HG03064 (cell line): ENCODE results near the gene TTC39B.
A peak's percentile ranks its signal among the peaks of the same experiment; 100 is the strongest.
"Not testable (repeated sequence)": the region's sequence is repeated elsewhere in the genome, so short reads cannot be mapped to it uniquely, and the experiment has no call there.

Experiments used
- ATAC-seq: cut with Tn5 transposase; IDR thresholded peaks from one replicate; pipeline ENCODE4 v1.9.1; 2021; ENCODE audit warnings: low read depth; ENCODE audit not compliant: unreplicated experiment

Gene TTC39B

GRCh38 chr9:15306757-15307522, at the start of gene TTC39B:
TSS of gene TTC39B (minus strand) at chr9:15307216. CDS start at chr9:15307125, 91 bp downstream.
- peak; percentile 94 for ATAC-seq

- ATAC-seq = no peak
Observed at GRCh38 chr9:15355669-15356068, 48.7 kb upstream of the TTC39B start.

- no peak for ATAC-seq
Observed at GRCh38 chr9:15354713-15355112, 47.7 kb upstream of the TTC39B start.

GRCh38 chr9:15353892-15354291, 46.9 kb upstream of the TTC39B start:
- no peak for ATAC-seq

GRCh38 chr9:15352306-15352705, 45.3 kb upstream of the TTC39B start:
- ATAC-seq = no peak

GRCh38 chr9:15349892-15350761, 43.1 kb upstream of the TTC39B start:
- no peak for ATAC-seq

GRCh38 chr9:15346837-15347236, 39.8 kb upstream of the TTC39B start:
- no peak for ATAC-seq

GRCh38 chr9:15344191-15344590, 37.2 kb upstream of the TTC39B start:
- ATAC-seq = no peak

- ATAC-seq = no peak
Observed at GRCh38 chr9:15333376-15333881, 26.4 kb upstream of the TTC39B start.

GRCh38 chr9:15332939-15333338, 25.9 kb upstream of the TTC39B start:
- no peak for ATAC-seq

- ATAC-seq = no peak
Observed at GRCh38 chr9:15329539-15330109, 22.6 kb upstream of the TTC39B start.

- ATAC-seq = no peak
Observed at GRCh38 chr9:15328946-15329345, 21.9 kb upstream of the TTC39B start.

GRCh38 chr9:15322695-15323094, 15.7 kb upstream of the TTC39B start:
- not testable (repeated sequence) for ATAC-seq

GRCh38 chr9:15319661-15320060, 12.6 kb upstream of the TTC39B start:
- not testable (repeated sequence) for ATAC-seq

GRCh38 chr9:15317836-15318235, 10.8 kb upstream of the TTC39B start:
- ATAC-seq = no peak

GRCh38 chr9:15311607-15312006, 4.6 kb upstream of the TTC39B start:
- ATAC-seq = no peak

- ATAC-seq = no peak
Observed at GRCh38 chr9:15310107-15310850, 3.3 kb upstream of the TTC39B start.

- ATAC-seq = no peak
Observed at GRCh38 chr9:15308511-15308910, 1.5 kb upstream of the TTC39B start.

GRCh38 chr9:15307523-15307841, 466 bp upstream of the TTC39B start:
- ATAC-seq = peak; percentile 28

- ATAC-seq = peak; percentile 4
Observed at GRCh38 chr9:15306068-15306756, 804 bp downstream of the TTC39B start.
